8988T (cell line): ENCODE measurements around the gene ZNF766.
A peak's percentile ranks its signal among the peaks of the same experiment; 100 is the strongest.
"Not testable (repeated sequence)": the region's sequence is repeated elsewhere in the genome, so short reads cannot be mapped to it uniquely, and the experiment has no call there.

Experiments
- DNase-seq: peaks from one replicate; pipeline ENCODE4 v3.0.0; 2011

The ZNF766 gene

DNA sequence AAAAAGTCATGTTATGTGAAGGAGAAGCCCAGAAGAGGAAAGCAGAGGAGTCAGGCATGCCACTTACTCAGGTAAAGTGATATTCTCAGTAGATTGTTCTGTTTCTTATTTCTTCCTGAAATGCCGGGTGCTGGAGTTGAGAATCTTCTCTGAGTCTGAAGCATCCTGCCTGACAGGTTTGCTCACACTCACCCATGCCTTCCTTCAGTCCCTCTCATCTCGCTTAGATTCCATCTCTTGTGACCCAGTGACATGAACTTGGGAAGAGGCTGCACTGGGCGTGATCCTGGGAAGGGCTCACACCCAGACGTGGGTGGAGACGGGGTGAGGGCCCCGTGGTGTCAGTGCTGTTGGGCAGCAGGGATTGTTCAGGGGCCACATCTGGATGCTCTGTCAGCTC lies 8.1 kb downstream of the ZNF766 start:
- no peak for DNase-seq

DNA sequence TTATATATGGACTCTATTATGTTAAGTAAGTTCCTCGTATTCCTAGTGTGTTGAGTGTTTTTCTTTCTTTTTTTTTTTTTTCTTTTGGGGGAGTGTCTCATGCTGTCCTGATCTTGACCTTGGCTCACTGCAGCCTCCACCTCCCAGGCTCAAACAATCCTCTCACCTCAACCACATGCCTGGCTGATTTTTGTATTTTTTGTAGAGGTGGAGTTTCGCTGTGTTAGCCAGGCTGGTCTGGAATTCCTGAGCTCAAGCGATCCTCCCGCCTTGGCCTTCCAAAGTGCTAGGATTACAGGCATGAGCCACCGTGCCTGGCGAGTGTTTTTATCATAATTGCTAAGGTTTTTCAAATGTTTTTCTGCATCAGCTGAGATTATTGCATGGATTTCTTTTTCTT lies 16.9 kb downstream of the ZNF766 start:
- DNase-seq = no peak

DNA sequence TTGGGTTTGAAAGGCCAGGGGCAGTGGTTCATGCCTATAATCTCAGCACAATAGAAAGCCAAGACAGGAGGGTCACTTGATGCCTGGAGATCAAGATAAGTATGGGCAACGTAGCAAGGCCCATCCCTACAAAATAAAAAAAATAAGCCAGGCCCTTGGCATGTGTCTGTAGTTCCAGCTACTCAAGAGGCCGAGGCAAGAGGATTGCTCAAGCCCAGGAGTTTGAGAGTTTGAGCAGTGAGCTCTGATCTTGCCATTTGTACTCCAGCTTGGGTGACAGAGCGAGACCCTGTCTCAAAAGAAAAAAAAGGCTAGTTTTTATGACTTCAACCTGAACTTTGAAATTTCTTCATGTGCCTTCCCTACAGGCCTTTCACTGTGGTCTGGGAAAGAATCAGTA lies 22.4 kb downstream of the ZNF766 start:
- DNase-seq = no peak

DNA sequence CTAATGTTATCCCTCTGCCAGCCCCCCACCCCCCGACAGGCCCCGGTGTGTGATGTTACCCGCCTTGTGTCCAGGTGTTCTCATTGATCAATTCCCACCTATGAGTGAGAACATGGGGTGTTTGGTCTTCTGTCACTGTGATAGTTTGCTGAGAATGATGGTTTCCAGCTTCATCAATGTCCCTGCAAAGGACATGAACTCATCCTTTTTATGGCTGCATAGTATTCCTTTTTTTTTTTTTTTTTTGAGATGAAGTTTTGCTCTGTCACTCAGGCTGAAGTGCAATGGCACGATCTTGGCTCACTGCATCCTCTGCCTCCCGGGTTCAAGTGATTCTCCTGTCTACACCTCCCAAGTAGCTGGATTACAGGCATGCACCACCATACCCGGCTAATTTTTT lies 23.6 kb downstream of the ZNF766 start:
- DNase-seq = not testable (repeated sequence)

DNA sequence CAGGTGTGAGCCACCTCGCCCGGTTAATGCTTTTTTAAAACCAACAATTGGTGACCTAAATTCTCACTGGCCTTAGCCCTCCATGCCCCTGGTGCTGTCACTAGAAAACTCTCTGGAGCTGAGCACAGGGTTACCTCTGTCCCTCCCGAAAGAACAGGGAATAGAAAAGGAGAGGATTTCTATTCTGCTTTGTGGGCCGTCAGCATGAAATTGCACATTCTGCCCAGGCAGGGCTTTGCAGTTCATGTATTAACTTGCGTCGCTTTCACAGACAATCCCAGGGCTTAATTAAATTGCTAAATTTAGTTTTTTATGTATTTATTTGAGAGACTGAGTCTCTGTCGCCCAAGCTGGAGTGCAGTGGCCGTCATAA lies 27.0 kb downstream of the ZNF766 start:
- no peak for DNase-seq

DNA sequence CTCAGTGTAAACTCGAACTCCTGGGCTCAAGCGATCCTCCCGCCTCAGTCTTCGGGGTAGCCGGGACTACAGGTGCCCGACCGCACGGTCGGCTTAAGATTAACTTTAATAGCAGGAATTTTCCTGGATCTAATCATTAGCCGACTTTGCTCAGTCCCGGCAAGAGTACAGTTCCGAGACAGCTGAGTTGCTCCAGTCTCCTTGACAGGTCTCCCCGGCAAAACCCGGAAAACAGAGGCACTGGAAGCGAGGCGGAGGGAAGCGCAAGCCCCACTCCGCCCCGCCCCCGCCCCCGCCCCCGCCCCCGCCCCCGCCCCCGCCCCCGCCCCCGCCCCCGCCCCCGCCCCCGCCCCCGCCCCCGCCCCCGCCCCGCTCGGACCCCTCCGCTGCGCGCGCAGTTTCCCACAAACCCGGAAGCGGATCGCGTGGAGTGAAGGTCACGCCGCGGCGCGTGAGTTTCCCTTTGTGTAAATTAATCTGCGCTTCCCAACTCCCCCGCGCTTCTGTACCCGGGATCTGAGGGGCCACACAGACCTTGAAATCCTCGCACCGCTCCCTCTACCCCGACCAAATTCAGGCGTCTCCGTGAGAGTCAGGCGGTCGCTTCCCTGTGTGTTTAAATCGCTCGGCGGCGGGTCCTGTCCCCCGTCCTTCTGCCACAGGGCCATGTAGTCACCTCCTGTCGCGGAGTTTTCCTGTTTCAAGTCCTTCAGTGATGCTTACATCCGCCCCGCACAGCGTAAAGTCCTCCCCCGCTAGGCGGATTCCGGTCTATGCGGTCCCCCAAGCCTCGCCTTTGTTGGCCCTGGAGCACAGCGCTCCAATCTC lies 27.6 kb downstream of the ZNF766 start, which contains the start of gene ZNF480:
TSS of gene ZNF480 (plus strand) at position 397 of the 828 bp plus-strand sequence. CDS start 3,244 bp downstream, outside the sequence.
- DNase-seq = peak; percentile 41

DNA sequence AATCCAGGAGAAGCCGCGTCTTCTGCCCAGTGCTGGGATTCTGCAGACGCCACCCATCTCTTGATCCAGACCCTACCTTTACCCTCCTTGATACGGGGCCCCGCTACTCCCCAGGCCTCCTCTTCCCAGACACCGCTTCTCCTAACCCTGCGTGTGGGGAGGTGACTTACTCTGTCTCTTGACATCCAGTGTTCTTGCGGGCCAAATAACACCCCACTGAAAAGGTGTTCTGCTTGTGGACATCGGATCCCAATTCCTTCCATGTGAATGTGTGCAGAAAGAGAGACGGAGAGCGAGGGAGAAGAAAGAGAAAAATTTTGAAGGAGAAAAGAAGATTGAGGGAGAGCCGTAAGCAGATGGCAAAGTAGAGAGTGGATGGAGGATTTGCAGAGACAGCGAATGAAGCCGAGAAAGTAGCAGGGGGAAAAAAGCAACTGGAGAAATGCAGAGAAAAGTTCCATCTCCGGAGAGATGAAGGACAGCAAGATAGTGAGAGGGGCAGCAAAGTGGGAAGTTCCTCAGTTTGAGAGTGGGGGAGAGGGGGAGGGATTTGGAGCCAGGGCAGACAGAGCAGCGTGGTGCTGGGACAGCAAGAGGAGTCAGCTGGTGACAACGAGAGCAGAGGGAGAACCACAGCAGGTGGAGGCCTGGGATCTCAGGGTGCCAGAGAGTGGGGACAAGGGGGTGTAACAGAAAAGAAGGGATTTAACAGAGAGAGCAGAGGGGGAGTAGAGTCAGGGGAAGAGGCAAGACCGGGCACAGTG lies 28.4 kb downstream of the ZNF766 start:
- no peak for DNase-seq

DNA sequence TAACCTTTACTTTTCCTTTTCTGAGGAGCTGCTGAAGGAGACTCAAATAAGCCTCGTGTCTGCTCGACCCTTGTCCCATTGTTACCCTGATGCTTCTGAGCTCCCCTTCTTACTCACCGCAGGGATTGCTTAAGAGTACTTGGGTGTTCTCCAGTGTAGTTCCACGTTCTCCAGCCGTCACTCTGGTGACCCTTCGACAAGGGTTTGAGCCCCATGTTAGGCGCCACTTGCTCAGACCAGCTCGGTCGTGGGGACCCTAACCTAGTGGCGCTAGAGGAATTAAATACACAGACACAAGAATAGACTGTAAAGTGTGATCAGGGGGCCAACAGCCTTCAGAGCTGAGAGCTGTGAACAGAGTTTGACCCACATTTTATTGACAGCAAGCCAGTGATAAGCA lies 37.9 kb downstream of the ZNF766 start:
- DNase-seq = no peak

DNA sequence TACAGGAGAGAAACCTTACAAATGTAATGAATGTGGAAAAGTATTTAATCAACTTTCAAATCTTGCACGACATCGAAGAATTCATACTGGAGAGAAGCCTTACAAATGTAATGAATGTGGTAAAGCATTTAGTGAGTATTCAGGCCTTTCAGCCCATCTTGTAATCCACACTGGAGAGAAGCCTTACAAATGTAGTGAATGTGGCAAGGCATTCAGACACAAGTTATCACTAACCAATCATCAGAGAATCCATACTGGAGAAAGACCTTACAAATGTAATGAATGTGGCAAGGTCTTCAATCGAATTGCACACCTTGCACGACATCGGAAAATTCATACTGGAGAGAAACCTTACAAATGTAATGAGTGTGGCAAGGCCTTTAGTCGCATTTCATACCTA lies 53.0 kb downstream of the ZNF766 start:
- DNase-seq = no peak

DNA sequence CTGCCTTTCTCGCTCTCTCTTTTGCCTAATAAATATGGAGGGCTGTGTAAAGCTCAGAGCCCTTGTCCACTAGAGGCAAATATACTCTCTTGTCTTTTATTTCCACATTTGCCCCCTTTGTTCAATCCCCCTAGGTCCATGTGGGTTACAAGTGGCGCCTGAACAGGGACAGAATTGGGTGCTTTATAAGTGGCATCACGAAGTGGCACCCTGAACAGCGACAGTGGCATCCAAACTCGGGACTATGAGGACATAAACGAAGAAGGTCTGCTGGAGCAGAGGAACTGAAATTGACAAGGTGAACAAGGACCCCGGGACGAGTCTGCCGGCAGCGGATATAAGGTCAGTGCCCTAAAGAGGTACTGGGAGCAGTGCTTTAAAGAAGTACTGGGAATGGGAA lies 62.4 kb downstream of the ZNF766 start:
- no peak for DNase-seq

DNA sequence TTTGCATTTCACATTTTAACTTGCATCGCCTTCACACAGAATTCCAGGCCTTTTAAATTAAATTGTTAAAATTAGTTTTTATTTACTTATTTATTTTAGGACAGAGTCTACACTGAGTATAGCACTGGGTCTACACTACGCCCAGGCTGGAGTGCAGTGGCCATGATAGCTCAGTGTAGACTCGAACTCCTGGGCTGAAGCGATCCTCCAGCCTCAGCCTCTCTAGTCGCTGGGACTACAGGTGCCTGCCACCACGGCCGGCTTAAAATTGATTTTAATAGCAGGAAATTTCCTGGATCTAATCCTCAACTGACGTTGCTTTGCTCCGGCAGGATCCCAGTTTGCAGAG lies 66.4 kb downstream of the ZNF766 start:
- DNase-seq = no peak

DNA sequence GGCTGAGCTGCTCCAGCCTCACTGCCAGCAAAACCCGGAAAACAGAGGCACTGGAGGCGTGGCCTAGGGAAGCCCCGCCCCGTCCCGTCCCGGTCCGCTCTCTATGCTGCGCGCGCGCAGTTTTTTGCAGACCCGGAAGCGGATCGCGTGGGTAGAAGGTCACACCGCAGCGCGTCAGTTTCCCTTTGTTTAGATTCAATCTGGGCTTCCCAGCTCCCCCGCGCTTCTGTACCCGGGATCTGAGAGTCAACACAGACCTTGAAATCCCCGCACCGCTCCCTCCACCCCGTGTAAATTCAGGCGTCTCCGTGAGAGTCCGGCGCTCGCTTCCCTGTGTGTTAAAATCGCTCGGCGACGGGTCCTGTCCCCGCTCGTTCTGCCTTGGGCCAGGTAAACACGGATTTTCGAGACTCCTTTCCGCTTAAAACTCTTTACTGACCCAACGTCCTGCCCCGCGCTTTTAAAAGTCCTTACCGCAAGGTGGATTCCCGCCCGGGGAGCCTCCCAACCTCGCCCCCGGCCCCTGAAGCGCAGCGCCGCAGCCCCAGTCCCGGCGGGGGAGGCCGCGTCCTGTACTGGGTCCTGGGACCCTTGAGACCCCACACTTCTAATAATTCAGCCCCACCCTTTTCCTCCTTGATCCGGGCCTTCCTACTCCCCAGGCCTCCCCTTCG lies 66.9 kb downstream of the ZNF766 start, which contains the start of gene ZNF610:
TSS of gene ZNF610 (plus strand) at position 127 of the 674 bp plus-strand sequence. CDS start 12,930 bp downstream, outside the sequence.
- peak; percentile 45 for DNase-seq

DNA sequence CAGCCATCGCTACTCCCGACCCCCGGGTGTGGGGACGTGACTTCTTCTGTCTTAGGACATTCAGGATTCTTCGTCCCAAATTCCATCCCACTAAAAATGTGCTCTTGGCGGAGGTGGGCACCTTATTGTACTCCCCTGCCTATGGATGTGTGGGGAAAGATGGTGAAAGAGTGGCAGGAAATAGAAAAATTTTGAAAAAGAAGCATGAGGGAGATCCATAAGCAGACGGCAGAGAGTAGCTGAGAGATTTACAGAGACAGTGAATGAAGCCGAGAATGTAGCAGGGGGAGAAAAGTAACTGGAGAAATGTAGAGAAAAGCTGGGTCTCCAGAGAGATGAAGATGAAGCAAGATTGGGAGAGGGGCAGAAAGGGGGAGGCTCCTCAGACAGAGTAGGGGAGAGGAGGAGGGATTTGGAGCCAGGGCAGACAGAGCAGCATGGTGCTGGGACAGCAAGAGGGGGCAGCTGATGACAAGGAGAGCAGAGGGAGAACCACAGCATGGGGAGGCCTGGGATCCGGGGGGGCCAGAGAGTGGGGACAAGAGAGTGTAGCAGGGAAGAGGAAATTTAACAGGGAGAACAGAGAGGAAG lies 67.5 kb downstream of the ZNF766 start:
- no peak for DNase-seq

DNA sequence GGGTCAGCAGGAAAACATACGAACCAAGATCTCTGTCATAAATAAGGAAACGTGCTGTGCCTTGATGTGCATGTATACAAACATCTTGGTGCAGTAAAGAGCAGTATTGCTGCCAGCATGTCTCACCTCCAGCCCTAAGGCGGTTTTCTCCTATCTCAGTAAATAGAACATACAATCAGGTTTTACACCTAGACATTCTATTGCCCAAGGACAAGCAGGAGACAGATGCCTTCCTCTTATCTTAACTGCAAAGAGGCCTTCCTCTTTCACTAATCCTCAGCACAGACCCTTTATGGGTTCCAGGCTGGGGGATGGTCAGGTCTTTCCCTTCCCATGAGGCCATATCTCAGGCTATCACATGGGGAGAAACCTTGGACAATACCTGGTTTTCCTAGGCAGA lies 69.6 kb downstream of the ZNF766 start:
- DNase-seq = not testable (repeated sequence)

DNA sequence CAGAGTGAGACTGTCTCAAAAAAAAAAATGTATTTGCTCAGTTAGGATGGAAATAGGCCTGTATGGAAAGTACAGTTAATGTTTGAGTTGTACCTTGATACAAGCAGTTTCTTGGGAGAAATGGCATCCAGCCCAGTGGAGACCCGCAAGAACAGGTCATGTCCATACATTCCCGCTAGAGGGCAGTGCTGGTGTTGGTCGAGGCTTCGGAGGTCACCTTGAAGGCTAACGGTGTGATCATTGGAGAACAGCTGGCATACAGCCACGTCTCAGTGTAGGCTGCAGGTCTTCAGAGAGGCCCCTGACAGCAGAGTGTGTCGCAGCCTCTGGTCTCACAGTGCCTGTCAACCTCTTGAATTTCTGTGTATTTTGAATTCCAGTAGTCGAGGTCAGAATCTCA lies 74.2 kb downstream of the ZNF766 start:
- DNase-seq = peak; percentile 21

DNA sequence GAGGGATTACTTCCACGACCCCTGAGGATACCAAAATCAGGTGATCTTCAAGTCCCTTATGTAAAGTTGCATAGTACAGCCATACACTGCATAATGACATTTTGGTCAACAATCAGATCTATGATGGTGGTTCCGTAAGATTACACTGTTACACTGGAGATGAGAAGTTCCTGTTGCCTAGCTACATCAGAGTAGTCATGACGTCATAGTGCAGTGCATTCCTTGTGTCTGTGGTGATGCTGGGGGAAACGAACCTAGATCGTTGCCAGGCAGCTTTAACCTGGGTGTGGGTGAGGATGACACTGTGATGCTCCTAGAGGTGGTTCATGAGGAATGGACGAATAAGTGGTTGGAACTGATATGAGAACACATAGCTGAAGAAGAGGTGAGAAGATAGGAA lies 75.8 kb downstream of the ZNF766 start:
- no peak for DNase-seq
